NCI-H1930 (cell line): Measurements from ENCODE around the gene ZSCAN29.

Experiments used
- DNase-seq, 2 experiments: peaks; one replicate each; lab custom pipeline; 2025; lab: John Stamatoyannopoulos, UW

ZSCAN29 gene

DNA sequence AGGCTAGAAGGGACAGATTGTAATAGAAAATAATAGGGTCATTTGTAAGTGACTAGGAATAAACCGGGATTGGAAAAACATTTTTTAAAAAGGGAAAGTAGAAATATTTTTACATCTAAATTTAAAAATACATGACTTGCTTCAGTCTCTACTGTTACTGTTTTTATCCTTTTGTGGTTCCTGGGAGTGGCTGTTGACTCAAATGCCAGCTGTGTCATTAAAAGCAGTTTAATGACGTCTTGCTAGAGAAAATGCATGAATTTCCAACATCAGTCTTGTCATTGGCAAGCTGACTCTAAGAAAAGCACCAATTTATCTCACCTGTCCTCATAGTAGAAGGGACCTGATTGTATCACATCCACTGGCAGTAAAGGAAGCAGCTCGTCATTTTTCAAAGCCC is 23.7 kb downstream of the ZSCAN29 start:
- DNase-seq = no peak

GRCh38 chr15:43346305-43346704 is 24.5 kb downstream of the ZSCAN29 start:
- no peak for DNase-seq

DNA sequence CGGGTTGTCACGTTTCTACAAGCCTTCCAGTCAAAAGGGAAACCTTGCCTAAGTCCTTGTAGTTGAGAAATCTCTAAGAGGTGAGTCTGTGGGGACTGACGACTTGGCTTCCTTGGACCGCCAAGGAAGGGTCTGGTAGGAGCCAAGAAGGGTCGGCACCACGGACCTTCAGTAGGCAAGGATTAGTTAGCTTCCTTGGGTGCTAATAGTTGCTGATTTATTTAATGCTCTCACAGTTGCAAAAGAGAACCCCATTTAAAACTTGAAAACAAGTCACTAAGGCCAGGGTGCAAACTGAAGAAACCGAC is 40.1 kb downstream of the ZSCAN29 start:
- DNase-seq = no peak

DNA sequence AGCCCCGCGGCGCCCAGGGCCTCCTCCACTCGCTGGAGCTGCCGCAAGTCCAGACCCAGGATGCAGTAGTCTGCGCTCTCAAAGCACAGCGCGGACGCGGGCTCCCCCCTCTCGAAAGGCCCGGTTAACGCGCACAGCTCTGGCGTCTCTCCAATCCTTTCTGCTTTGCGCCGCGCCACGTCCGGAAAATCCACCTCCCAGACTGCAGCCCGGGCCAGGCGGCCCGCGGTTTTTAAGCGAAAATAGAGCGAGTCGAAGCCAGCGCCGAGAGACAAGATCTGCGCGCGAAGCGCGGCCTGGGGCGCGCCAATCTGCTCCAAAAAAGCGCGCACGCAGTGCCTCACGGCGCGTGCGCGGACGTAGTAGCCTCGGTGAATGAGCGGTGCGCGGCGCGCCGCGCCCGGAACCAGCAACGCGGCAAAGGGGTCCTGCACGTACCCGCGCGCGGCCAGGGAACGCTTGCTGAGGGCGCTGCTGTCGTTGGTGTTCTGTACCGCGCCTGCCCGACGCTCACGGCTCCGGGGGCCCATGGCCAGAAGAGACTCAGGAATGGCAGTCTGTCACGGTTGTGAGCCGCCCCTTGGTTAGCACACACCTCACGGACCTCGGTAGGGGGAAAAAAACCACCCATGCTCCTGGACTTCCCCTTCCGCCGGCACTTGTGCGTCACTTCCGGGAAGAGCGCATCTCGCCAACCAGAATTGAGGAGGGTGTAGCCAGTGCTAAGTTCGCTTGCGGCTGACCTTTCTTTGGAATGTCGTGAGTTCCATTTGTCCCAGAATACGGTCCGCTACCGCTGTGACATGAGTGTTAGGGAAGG is 40.7 kb downstream of the ZSCAN29 start, which contains the start of gene LCMT2:
Gene LCMT2 (minus strand): TSS at position 614 of the 820 bp plus-strand sequence. CDS start 84 bp downstream, at position 530.
- DNase-seq = peak; percentile 74 to 80

DNA sequence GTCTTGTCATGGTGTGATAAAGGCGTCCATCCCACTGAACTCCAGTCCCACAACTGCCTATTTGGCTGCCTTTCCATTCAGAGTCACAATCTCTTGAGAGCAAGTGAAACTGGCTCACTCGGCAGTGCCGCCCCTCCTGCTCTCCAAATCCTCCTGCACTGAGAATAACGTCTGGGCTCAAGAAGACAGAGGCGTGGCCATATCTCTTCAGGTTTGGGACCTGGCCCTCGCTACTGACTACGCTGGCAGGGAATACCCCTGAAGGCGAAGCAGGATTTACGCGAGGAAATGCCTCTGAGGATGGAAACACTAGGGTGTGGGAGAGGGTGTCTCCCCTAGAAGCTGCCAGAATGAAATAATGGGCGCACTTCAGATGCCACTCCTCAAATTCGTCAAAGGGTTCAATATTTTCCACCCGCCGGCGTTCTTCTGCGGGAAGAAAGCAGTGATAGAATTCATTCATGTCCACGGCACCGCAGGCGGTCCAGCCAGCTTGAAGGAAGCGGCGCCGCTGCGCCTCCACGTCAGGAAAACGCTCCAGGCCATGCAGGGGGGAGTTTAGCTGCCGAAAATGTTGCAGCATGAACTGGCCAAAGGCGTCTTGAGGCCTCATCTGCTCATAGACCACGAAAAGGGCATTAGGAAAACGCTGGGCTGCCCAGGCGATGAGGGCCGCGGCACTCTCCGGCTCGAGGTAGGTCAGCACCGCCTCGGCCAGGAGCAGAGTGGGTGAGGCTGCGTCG is 41.5 kb downstream of the ZSCAN29 start:
- no peak for DNase-seq

GRCh38 chr15:43325039-43325684 is 45.7 kb downstream of the ZSCAN29 start:
- no peak for DNase-seq

DNA sequence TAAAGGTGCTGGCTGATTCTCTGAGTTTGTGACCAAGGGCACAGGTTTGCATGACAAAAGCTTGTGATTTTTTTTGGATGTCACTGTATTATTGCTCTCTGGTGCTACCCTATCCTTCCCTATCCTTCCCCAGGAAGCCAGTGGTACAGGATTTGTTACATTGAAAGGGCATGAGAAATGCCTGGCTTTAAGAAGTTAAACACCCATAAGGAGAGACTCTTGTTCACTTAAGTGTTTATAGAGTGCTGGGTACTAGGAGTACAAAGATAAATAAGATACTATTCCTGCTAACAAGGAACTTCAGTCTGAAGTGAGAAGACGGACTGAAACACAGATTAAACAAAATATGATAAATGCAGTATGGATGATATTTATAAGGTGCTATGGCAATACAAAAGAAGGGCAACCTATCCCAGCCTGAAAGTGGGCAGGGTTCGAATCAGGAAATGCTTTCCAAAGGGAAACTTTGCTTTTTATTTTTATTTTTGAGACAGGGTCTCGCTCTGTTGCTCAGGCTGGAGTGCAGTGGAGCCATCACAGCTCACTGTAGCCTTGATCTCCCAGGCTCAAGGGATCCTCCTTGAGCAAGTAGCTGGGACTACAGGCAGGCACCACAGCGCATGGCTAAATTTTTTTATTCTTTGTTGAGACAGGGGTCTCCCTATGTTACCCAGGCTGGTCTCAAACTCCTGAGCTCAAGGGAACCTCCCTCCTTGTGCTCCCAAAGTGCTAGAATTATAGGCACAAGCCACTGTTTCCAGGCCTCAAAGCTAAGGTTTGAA is 51.7 kb downstream of the ZSCAN29 start:
- DNase-seq = no peak

GRCh38 chr15:43317566-43318184 is 53.2 kb downstream of the ZSCAN29 start:
- no peak for DNase-seq

GRCh38 chr15:43316971-43317346 is 53.9 kb downstream of the ZSCAN29 start:
- no peak for DNase-seq

DNA sequence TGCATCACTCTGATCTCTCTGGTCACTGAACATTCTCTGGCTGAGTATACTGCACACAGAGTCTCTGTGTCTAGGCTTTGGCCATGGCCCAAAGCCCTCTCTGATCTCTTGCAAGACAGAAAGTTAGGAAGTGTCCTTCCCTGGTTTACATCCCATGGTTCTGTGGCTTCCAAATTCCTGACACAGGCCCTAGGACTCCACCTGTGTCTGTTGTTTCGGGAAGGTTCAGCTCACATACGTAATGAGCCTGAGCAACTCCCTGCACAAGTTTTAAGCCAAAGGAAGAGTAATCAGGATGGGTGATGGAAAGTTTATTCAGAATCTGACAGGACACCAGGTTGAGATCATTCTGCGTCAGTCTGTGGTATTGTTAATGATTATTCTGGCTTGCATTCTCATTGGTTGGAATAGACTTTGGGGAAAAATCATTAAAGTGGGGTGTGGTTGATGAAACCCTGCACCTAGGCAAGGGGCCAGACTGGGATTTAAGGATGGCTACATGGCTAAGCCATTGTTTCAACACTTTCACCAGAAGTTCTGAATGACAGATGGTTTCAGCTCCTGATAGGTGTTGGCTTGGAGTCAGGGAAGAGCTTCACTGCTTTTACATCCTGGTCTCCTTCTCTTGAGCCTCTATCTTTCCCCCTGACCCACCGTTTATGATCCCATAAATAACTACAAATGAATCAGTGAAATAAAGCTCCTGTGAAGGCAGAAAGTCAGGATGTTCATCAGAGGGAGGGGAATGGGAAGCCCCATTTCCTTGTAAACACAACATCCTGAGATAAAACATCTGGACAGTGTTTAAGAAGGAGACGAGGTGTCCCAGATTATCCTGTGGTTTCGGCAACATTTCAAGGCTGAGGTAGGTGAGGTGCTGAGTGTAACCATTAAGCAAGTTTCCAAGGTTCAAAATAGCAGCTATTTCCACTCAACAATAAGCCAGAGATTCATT is 54.5 kb downstream of the ZSCAN29 start:
- no peak for DNase-seq

GRCh38 chr15:43314171-43314570 is 56.7 kb downstream of the ZSCAN29 start:
- no peak for DNase-seq

DNA sequence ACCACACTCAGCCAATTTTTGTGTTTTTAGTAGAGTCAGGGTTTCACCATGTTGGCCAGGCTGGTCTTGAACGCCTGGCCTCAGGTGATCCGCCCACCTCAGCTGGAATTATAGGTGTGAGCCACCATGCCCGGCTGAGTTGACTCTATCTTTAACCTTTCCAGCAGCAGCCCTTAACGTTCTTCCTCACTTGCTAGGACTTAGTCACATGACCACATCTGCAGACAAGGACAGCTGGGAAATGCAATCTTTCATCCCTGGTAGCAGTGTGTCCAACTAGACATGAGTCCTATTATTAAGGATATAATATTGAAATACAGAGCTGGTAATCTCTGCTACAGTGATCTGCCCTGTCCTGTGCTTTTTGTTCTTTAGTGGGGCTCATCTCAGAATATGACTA is 58.5 kb downstream of the ZSCAN29 start:
- no peak for DNase-seq
